HG02571 (cell line): Measurements from ENCODE around the gene LRCH4.
A peak's percentile ranks its signal among the peaks of the same experiment; 100 is the strongest.

Experiments used
- ATAC-seq: cut with Tn5 transposase; IDR thresholded peaks from one replicate; pipeline ENCODE4 v1.9.1; 2021; ENCODE audit warnings: mild to moderate bottlenecking, moderate library complexity; ENCODE audit not compliant: unreplicated experiment

The LRCH4 gene

GRCh38 chr7:100604976-100605911 lies 19.3 kb upstream of the LRCH4 start:
- no peak for ATAC-seq

DNA sequence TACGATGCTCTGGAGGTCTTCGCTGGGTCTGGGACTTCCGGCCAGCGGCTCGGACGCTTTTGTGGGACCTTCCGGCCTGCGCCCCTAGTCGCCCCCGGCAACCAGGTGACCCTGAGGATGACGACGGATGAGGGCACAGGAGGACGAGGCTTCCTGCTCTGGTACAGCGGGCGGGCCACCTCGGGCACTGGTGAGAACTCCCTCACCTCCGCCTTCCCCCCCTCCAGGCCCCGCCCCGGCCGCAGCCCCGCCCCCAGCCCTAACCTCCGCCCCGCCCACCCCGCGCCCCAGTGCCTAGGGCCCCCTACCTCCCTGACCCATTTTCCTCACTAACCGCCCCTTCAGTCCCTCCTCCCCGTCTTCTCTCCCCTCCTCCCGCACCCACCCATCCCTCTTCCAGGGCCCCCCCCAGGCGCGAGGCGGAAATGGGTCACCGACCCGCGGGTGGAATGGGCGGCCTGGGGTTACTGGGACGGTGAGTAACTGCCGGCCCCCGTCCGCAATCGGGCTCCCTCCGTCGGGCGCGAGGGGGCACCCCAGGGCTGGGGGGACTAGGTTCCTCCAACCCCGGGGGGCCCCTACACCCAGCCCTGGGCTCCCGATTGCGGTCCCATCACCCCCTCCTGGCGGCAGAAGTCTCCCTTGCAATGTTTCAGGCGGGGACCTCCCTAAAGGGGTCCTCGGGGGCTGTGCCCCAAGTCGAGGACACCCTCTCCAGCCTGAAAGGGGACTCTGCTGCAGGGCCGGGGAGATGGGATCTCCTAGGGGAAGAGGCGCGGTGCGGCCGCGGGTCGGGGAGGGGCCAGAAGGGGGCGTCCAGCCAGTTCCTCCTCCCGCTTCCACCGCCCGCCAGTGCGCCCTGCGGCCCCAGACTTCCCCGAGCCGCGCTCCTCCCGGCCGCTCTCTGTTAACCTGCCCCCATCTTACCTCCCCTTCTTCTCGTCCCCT lies 18.4 kb upstream of the LRCH4 start:
- ATAC-seq, result no peak

DNA sequence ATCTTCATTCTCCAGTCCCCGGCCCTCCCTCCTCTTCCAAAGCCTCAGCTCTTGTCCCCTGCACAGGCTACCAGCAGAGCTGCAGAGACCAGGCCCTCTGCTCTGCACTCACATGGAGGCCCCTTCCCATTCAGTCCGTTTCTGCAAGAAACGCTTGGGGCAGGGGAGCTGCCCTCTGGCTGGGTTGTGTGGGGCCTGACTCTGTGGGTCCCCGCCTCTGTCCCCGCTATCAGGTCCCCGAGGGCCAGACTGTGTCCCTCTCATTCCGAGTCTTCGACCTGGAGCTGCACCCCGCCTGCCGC lies 17.7 kb upstream of the LRCH4 start:
- no peak for ATAC-seq

DNA sequence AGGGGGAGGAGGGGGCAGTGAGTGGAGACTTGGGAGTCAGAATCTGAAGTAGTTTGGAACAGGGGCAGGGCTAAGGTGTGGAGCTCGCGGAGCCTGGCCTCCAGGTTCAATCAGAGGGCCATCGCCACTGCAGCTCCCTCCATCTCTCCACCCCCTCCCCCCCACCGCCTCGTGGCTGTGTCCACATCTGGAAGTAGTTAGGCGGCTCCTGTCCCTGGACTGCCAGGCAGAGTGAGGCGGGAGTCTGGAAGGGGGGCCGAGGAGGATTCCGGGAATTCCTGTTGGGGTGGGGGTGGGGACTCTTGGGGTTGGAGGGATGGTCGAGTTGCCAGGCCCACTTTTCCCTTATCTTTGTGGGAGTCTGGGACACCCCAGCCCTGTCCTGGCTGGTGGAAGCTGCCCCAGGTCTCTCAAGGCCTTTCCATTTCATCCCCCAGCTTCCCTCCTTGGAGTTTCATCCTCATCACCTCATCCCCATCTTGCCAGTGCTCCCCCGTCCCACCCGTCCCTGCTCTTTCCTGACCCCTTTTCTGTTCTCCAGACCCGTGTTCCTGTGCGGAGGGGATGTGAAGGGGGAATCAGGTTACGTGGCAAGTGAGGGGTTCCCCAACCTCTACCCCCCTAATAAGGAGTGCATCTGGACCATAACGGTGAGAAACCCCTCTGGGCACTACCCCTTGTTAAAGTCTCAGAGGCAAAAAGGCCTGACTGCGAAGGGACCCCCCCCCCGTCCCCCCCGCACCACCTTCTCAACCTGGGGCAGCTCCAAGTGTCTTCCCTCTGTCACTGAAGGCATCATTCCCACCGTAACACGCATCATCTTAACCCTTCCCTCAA lies 17.2 kb upstream of the LRCH4 start:
- ATAC-seq, result no peak

DNA sequence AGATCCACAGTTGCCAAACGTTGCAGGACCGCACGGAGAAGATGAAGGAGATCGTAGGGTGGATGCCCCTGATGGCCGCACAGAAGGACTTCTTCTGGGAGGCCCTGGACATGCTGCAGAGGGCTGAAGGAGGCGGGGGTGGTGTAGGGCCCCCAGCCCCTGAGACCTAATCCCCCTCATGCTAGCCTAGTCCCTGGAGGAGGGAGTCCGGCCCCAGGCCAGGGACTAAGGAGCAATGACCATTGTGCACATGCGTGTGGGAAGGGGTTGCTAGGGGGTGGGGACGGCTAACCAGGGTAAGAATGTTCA lies 14.8 kb upstream of the LRCH4 start:
- no peak for ATAC-seq

- no peak for ATAC-seq
Observed at GRCh38 chr7:100599911-100600729, 14.2 kb upstream of the LRCH4 start.

DNA sequence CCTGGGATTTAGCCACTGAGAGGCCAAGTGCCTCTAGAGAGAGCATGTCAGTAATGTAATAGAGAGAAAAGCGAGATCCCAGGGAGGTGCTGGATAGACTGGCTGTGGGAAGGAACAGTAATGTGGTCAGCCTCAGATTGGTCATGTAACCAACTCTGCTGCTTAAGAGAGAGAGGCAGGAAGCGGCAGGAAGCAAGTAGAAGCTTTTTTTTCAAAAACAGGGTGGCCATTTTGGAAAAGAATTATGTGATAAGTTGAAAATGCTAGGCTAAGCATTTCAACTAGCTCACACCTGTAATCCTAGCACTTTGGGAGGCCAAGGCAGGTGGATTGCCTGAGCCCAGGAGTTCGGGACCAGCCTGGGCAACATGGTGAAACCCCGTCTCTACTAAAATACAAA lies 12.5 kb upstream of the LRCH4 start:
- no peak for ATAC-seq

DNA sequence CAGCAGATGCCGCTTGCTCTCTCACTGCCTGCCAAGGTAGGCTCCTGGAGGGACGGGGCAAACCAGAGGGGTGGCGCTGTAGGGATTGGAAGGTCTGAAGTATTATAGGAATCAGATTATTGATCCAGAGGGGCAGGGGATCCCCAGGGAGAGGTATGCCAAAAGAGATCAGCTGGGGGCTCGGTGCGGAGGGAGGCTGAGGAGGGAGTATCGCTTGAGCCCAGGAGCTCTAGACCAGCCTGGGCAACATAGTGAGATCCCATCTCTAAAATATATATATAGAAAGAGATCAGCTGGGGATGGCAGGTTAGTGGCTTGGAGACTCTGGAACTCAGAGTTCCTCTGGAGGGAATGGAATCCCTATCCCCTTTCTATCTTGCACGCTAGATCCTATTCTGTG lies 9.3 kb upstream of the LRCH4 start:
- no peak for ATAC-seq

GRCh38 chr7:100591596-100591995 lies 5.7 kb upstream of the LRCH4 start:
- ATAC-seq, result no peak

GRCh38 chr7:100590077-100590737 lies 4.3 kb upstream of the LRCH4 start:
- no peak for ATAC-seq

DNA sequence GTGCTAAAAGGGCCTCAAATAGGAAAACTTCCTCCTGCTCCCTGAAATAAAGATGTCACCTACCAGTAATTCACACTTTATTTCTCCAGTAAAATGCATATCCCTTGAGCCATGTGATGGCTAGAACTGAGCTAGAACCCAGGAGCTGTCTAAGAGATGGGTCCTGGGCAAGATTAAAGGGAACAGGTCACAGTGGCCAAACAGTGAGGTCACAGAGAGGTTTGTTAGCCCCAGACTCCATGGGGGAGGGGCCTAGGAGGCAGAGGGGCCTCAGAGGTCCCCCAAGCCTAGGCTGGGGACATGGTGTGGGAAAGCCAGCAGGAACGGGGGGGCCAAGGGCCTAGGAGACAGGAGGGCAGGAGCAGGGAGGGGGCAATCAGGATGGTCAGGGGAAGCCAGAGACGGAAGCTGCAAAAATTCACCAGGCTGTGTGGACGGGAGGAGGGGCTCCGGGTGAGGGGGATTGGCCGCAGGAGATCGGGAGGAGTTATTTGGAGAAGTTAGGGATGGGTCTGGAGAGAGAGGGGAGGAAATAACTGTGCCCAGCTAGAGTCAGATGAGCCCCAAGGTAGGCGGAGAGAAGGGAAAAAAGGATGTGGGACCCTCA lies 3.5 kb upstream of the LRCH4 start:
- ATAC-seq, result no peak

DNA sequence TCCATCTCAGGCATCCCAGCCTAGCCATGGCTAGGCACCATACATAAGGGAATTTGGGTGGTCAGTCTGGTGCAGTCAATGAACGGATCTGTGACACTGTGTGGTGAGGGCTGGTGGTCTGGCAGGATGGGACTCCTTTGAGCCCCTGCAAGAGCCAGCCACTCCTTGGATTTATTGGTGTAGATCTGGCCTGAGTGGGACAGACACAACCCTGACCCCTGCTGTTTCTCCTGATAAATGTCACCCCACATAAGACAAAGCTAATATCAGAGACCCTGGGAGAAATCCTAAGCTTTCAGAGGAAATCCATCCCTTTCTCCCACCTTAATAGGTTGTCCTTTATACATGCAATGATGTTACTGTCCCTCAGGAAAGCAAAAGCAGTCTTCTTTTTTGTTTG lies 2.5 kb upstream of the LRCH4 start:
- ATAC-seq, result no peak

DNA sequence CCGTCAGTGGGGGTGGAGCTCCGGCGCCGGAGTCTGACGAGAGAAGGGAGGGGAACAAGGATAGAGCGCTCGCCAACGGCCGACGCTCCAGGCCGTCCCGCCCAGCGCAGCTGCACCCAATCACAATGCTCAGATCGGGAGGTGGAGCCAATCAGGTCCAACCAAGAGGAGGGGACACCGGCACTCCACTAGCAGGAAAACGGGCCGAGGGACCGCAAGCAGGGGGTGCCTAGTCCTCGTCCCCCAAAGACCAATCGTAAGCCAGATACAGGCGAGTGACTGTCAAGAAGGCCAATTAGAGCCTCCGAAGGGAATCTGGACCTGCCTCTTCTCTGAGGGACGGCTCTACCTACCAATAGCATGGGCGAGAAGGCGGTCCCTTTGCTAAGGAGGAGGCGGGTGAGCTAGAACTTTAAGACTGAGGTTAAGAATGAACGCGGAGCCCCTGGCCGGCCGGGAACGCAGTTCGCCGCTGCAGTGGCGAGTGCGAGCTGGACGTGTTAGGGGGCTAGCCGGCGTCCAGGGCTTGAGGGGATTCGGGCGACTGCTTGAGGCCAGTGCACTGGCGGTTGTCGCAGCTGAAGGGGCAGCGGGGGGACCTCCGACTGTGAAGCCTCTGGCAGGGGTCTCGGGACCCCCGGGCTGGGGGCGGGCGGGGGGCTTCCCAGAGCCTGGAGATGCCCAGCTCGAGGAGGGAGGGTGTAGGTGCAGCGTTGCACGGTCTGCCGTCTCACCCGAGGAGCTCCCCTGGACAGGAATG lies 517 bp upstream of the LRCH4 start, which contains the start of gene FBXO24:
Gene FBXO24, plus strand, starts transcription at position 63 of the 760 bp plus-strand sequence. Its CDS starts 298 bp downstream, at position 361.
- ATAC-seq, result peak; percentile 85

DNA sequence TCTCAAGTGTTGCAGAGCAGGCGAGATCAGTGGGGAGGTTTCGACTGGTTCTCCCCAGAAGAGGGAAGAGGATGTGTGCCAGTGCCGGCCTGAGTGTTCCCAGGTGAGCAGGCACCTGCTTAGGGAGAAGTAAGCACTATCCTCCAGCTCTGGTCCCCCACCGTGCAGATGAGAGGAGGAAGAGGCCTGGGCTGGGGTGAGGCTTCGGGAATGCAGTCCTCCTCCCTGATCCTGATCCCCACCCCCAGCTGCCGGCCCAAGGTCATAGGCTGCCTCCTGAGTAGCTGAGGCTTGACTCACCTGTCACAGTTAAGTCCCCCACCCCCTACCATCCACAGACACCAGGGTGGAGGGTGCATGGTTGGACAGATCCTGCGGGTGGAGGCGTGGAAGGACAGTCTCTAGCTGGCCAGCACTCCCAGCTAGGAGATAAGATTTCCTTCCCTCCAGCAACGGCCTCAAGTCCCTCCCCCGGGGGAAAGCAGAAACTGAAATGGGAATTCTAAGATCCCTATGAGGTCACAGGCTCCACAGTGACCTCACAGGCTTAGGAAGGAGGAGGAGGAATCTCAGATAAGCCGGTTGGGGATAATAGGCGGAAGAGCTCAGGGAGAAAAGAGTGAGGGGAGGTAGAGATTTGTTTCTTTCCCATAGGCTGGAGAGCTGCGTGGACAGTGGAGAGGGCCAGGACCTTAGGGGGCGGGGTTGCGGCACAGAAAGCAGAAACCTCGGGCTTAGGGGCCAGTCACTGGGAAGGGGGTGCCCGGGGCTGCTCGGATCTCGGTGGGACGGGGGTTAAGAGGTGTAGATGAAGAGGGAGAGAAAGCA lies 1.0 kb downstream of the LRCH4 start:
- ATAC-seq, result no peak

DNA sequence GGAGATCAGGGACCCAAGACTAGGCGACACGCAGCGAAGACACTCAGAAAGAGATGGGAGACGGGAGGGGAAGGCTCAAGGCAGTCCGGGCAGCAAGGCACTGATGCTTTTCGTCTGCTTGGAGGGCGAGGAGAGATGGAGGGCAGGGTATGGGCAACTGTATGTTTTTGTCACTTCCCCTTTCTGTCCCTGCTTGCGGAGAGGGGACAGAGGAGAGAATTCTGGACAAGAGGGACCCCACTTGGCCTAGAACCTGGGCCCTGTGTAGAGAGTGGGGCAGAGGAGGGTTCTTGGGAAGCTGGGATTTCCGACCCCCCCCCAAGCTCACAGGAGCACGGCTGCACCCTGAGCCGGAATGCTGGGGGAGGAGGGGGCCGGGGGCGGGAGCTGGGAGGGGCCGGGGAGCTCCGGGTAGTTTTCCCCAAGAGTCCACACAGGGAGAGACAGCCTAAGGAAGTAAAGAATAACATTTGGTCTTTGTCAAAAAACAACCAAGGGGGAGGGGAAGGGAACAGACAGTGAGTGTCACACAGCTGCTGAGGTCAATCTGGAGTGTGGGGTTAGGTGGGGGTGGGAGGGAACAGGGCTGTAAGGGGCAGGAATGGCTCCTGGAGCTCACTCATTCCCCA lies 1.8 kb downstream of the LRCH4 start:
- no peak for ATAC-seq

GRCh38 chr7:100583132-100584053 lies 2.5 kb downstream of the LRCH4 start:
- ATAC-seq, result no peak
